Liver (tissue), 3 donors: ENCODE measurements around the gene IPPK.

Experiments used
- CTCF ChIP-seq: fragments of 150-350 bp; IDR thresholded peaks from 2 replicates; pipeline ENCODE4 v1.5.1; 2017; ENCODE audit warnings: improper control_type of control experiment, low read depth, low read length; ENCODE audit not compliant: missing input control
- EGR1 ChIP-seq, 2 donors: IDR thresholded peaks; 2 replicates each; pipeline ENCODE4 v1.6.1; 2016 to 2018; ENCODE audit warnings: antibody characterized with exemption in 2 of 2, low read depth in 2 of 2
- FOXA1 ChIP-seq: IDR thresholded peaks from 2 replicates; pipeline ENCODE4 v1.6.1; 2016; ENCODE audit warnings: antibody characterized with exemption
- GABPA ChIP-seq, 2 donors: IDR thresholded peaks in 1 of 2; conservative IDR thresholded peaks in 1 of 2; 2 replicates each; pipeline ENCODE4 v1.6.1; 2016; ENCODE audit warnings: antibody characterized with exemption in 2 of 2, mild to moderate bottlenecking in 1 of 2, moderate library complexity in 1 of 2
- JUND ChIP-seq, 2 donors: IDR thresholded peaks; 2 replicates each; pipeline ENCODE4 v1.6.1; 2016; ENCODE audit warnings: antibody characterized with exemption in 2 of 2
- MAX ChIP-seq: IDR thresholded peaks from 2 replicates; pipeline ENCODE4 v1.6.1; 2016; ENCODE audit warnings: antibody characterized with exemption
- NR2F2 ChIP-seq: IDR thresholded peaks from 2 replicates; pipeline ENCODE4 v1.6.1; 2016; ENCODE audit warnings: antibody characterized with exemption
- RAD21 ChIP-seq, 2 donors: IDR thresholded peaks; 2 replicates each; pipeline ENCODE4 v1.6.1; 2016; ENCODE audit warnings: antibody characterized with exemption in 2 of 2, mild to moderate bottlenecking in 2 of 2
- REST ChIP-seq: IDR thresholded peaks from 2 replicates; pipeline ENCODE4 v1.6.1; 2016; ENCODE audit warnings: antibody characterized with exemption, mild to moderate bottlenecking
- RXRA ChIP-seq, 2 donors: IDR thresholded peaks; 2 replicates each; pipeline ENCODE4 v1.6.1; 2017 to 2018; ENCODE audit warnings: antibody characterized with exemption in 2 of 2, mild to moderate bottlenecking in 1 of 2
- SP1 ChIP-seq: IDR thresholded peaks from 2 replicates; pipeline ENCODE4 v1.6.1; 2018; ENCODE audit warnings: antibody characterized with exemption, mild to moderate bottlenecking
- TAF1 ChIP-seq: conservative IDR thresholded peaks from 2 replicates; pipeline ENCODE4 v1.6.1; 2016; ENCODE audit warnings: antibody characterized with exemption, mild to moderate bottlenecking
- YY1 ChIP-seq: IDR thresholded peaks from 2 replicates; pipeline ENCODE4 v1.6.1; 2016; ENCODE audit warnings: antibody characterized with exemption, mild to moderate bottlenecking
- TF ChIP-seq, protein P1 (sequence below): IDR thresholded peaks from 2 replicates; pipeline ENCODE4 v1.6.1; 2016; ENCODE audit warnings: antibody characterized with exemption
- donor health status: healthy.
- donor health status: healthy.

DNA sequence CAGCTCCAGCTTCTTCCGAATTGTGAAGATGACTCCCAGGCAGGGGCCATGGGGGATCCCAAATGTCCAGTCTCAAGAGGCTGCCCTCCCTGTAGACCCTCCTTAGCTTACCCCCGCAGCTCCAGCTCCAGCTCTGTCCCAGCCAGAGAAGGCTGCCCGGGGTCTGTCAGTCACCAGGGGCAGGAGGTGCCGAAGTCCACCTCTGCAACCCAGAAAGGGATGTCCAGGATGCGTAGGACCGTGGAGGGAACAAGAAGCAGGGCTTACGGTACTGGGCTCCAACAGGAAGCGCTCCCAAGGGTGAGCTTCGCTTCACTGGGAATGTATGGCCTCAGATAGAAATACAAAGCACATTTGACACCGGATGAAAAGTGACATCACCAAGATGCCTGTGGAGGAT is 6.0 kb downstream of the IPPK start:
- TF ChIP-seq CTCF (no peak), REST (no peak), TAF1 (no peak), RAD21 (IDR thresholded peaks at IDR 0.05) (no peak), GABPA (IDR thresholded peaks at IDR 0.05 in 1 of 2, conservative IDR thresholded peaks at IDR 0.05 in 1 of 2) (no peak), MAX (no peak), JUND (IDR thresholded peaks at IDR 0.05) (no peak), SP1 (no peak), EGR1 (IDR thresholded peaks at IDR 0.05; ENCODE audit: low read depth in 2 of 2) (no peak), YY1 (no peak), NR2F2 (no peak), RXRA (IDR thresholded peaks at IDR 0.05) (no peak), FOXA1 (no peak)
- TF ChIP-seq, protein P1, sequence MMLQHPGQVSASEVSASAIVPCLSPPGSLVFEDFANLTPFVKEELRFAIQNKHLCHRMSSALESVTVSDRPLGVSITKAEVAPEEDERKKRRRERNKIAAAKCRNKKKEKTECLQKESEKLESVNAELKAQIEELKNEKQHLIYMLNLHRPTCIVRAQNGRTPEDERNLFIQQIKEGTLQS: no peak
